Epidermal melanocyte (primary cell): ENCODE data around the gene PRKAR1A.

ENCODE experiments used
- DNase-seq: peaks from one replicate; pipeline ENCODE4 v3.0.0; 2011; ENCODE audit warnings: low spot score; ENCODE audit not compliant: insufficient read length

The PRKAR1A gene

GRCh38 chr17:68599091-68599490, 86.9 kb downstream of the PRKAR1A start:
- no peak for DNase-seq

- DNase-seq = no peak
Measured at GRCh38 chr17:68599552-68600066, 87.4 kb downstream of the PRKAR1A start.

- no peak for DNase-seq
Measured at GRCh38 chr17:68600067-68600930, 88.1 kb downstream of the PRKAR1A start.
